HPDE6-E6E7 (cell line): ENCODE results near the gene ANKRD33B.
"Not testable (repeated sequence)": the region's sequence is repeated elsewhere in the genome, so short reads cannot be mapped to it uniquely, and the experiment has no call there.

ENCODE experiments used
- DNase-seq: peaks from one replicate; pipeline ENCODE4 v3.0.0; 2011; ENCODE audit warnings: missing footprints; ENCODE audit errors: extremely low spot score

Gene ANKRD33B

DNA sequence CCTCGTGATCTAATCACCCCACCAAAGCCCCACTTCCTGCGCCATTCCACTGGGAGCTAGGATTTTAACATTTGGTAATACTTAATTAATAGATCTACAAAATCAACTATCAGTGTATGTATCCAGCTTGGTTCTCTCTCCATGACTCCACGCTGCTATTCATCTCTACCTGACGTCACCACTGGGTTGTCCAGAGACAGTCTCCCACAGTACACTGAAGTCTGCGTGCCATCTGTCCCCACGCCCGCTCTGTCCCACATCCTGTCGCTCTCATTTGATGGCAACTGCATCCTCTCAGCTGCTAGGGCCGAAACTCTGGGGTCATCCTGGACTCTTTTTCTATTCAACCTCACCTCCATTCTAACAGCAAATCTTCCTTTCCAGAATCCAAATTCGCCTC lies 53.2 kb downstream of the ANKRD33B start:
- no peak for DNase-seq

DNA sequence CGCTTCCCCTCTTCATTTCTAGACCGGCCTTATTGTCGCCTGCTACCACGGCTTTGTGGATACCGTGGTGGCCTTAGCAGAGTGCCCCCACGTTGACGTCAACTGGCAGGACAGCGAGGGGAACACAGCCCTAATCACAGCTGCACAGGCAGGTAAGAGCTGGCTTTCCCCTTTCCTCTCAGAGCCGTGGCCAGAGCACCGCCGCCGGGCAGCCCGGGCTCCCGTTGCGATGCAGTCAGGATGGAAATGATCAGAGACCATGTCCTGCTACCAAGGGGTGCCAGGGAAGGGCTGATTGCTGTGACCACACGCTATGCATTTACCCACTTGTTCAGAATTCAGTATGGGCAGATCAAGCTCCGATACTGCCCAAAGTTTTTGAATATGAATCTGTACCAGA lies 54.4 kb downstream of the ANKRD33B start:
- DNase-seq, result no peak

DNA sequence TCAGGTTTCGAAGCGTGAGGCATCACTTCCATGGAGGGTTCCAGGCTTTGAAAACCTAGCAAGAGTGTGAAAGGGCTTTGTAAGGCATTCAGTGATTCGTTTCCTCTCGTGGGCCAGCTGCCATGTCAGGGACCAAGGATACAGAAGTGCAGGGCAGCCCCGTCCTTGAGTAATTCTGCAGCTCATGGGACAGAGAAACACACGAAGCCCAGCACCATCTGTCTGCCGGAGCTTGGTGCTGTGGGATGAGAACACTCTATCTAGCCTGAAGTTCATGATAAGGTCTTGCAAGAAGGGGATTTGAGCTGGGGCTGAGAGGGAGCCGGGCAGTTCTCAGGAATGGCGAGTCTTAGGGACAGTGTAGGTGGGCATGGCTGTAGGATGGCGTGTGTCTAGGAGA lies 55.8 kb downstream of the ANKRD33B start:
- DNase-seq, result no peak

DNA sequence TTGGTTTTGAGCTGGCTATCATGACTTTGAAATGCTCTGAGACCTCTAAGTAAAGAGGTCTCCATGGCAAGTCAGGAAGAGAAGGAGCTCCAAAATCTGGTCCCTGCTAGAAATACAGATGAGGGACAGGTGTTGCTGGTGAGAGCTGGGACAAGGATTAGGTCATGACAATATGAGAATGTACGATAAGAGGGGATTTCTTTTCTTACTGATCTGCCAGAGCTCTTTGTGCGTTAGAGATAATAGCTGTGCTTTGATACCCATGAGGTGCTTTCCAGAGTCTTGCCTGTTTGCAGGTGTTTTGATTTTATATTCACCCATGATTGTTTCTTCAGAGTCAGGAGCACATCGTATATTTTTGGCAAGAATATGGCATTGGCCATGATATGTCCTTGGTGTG lies 56.5 kb downstream of the ANKRD33B start:
- no peak for DNase-seq

DNA sequence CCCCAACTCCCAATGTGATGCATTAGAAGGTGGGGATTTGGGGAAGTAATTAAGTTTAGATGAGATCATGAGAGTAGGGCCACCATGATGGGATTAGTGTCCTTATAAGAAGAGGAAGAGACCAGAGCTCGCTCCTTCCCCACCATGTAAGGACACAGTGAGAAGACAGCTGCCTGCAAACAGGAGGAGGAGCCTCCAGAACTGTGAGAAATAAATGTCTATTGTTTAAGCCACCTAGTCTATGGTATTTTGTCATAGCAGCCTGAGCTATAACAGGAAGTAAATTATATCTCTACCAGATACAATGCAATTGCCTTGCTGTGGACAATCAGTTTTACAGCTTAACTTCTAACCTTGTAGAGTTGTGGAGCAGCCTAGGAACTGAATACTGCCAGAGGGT lies 58.0 kb downstream of the ANKRD33B start:
- no peak for DNase-seq

DNA sequence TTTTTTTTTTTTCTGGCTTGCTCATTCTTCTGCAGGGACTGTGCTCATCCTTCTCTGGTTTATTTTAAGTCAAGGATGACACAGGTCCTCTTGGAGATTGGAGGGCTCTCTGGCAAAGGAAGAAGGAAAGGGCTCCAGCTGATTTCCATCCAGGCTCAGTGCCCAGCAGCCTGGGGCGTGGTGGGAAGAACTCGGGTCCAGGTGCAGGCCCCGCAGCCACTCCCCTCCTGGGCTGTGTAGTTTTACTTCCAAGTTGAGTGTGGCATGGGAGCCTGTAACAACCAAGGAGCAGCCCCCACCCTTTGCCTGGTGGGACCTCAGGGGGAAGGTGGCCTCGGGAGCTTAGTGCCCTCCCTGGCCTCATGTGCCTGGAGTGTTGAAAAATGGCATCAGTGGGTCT lies 58.9 kb downstream of the ANKRD33B start:
- no peak for DNase-seq

DNA sequence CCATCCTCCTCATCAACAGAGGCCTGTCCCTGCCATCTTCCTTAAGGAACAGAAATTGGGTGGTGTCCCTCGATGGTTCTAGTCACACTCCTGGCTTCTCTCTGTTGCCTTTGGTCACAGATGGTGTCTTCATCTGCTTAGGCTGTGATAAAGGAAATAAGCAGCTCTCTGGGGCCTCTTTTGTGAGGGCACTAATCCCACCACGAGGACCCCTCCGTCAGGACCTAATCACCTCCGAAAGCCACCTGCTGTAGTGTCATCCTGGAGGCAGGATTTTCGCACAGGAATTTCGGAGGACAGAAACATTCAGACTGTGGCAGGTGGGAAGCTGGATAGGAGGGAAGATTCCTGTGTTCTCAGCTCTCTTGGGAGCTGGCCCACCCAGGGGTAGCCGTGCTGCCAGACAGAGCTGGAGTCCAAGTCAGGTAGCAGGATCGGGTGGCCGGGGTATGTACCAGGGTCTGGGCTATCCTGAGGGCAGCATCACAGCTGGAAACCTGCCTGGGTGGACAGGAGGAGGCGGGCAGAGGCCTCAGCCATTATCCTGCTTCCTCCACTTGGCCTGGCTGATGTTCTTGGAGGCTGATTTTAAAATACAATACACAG lies 59.5 kb downstream of the ANKRD33B start:
- DNase-seq, result no peak

DNA sequence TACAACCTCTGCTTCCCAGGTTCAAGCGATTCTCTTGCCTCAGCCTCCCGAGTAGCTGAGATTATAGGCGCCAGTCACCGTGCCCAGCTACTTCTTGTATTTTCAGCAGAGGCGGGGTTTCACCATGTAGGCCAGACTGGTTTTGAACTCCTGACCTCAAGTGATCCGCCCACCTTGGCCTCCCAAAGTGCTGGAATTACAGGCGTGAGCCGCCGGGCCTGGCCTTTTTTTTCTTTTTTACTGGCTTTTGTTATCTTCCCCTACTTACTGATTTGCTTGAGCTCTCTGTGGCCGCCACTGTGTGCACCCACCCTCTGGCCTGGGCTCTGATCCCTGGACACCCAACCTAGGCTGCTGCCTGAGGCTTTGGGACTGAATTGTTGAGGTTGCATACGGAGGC lies 60.3 kb downstream of the ANKRD33B start:
- no peak for DNase-seq

DNA sequence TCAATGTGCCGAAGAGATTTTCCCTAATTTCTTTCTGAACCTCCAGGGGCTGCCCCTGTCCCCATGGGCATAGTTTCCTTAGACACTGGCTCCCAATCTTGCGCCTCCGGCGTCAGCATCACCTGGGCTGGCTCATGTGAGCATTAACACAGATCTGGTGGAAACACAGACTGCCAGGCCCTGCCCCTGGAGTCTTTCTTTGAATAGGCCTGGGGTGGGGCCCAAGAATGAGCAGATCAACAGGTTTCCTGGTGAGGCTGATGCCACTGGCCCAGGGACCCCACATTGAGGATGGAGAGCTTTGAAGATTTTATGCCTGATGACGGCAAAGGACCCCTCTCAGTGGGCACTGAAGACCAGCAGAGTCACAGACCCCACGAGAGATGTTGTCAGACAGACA lies 60.8 kb downstream of the ANKRD33B start:
- DNase-seq, result no peak

DNA sequence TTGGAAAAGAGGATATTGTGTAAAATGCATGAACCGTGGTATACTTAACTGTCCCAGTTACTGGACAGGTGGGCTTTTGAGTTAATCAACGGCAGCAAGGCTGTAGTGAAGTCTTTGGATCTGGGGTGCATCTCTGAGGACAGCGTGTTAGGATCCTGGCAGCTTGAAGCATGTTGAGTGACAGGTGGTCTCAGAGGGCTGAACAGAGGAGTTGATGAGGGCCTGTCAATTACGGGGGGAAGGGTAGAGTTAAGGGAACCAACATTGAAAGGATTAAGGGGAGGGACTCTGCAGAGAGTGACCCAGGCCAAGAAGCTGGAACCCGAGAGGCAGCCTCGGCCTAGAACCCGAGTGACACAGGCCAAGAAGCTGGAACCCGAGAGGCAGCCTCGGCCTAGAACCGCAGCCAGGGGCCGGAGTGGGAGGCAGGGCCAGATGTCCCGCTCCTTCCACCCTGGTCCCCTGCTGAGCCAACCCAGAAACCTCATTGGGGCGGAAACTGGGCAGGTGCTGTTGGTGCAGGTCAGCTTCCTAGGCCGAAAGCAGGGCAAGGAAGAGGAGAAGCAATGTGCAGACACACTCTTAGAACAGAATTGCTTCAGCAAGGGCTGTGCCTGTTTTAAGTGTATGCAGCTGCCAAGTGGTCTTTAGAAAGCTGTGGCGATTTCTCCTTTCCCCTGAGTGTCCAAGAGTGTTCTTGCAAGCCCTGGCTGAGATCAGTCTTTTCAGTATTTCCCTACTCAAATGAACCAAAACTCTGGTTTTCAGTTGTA lies 62.0 kb downstream of the ANKRD33B start:
- DNase-seq, result no peak

DNA sequence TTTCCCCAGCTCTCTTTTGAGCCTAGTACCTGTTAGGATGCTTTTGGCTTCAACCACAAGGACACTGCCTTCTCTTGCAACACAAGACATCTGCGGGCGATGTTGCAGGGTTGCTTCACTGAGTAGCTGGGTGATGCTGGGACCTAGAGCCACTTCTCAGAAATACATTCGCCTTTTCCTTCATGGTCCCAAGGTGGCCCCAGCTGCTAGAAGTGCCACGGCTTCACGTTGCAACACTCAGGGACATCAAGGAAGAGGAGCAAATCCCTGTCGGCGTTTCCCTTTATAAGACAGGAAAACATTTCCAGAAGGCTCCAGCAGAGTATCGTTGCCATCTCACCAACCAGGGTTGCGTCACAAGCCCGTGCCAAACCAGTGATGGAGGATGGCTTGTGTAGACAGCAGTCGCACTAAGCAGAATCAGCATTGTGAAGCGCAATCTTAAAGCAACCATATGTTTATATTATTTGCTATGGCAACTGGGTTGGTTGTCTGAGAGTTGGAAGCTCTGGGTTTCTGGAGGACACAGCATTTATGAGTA lies 62.7 kb downstream of the ANKRD33B start:
- DNase-seq, result no peak

DNA sequence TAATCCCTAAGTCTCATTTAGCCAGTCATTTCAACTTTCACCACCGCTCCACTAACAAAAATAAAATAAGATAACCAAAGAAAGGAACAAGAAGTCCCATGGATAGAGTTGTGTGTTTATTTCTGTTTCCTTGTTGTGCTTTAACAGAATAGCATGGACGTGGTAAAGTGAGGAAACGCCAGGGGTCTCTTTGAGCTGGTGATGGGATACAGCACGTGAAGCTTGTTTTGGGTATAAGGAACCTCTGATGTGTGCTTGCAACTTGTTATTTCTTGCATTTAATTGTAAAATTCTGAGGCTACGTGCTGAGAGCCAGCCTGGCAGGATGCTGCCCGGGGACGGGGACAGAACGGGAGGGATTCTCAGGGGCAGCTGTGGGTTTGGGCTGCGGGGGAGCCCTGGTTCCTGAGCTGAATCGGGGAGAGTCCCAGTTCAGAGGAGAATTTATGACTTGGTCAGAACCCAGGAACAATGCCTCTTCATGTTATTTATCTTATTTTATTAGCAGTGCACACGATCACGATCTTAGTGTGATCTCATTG lies 63.4 kb downstream of the ANKRD33B start:
- peak; percentile 13 for DNase-seq

DNA sequence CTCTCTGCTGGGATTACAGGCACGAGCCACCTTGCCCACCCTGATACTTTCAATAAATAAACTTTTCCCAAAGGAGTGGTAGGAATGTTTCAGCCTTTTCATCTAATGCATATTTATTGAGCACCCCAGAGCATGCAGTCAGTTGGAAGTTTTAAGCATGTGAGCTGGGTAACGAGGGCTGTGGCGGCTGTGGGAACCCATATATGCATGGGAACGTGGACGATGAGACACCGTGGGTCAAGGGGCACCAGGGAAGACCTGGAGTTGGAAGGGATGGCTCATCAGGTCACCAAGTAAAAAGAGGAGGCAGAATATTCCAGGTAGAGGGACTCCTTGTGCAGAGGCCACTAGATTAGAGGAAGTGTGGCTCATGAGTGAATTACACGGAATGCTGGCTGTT lies 64.7 kb downstream of the ANKRD33B start:
- DNase-seq, result no peak

DNA sequence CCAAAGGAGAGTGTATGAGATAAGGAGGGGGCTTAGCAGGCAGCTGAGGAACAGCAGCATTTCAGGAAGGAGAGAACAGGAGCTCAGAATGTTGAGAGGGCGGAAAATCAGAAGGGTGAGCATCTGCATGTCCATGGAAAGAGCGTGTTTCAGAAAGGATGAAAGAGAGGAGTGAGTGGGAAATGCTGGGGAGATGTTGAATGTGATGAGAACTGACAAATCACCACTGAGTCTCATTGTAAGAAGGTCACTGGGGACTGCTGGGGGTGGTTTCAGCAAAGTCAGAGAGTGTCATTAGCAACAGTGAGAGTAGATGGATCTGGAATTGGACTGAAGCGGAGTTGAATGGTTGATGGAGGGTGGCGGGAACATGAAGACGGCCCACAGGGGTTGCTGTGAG lies 65.8 kb downstream of the ANKRD33B start:
- no peak for DNase-seq

DNA sequence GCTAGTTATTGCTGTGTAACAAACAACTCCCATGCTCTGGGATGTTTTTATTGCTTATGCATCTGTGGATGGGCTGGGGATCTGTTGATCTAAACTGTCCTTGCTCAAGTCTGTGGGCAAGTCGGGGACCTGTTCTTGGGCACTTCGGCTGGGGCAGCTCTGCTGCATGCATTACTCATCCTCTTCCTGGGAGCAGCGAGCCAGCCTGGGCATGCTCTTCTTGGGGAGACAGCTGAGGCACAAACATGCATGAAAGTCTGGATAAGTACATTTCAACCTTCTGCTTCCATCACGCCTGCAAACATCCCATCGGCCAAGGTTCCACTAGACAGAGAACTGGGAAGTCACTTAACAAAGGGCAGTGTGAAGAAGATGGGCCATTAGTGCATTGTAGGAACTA lies 66.3 kb downstream of the ANKRD33B start:
- DNase-seq, result peak; percentile 82

DNA sequence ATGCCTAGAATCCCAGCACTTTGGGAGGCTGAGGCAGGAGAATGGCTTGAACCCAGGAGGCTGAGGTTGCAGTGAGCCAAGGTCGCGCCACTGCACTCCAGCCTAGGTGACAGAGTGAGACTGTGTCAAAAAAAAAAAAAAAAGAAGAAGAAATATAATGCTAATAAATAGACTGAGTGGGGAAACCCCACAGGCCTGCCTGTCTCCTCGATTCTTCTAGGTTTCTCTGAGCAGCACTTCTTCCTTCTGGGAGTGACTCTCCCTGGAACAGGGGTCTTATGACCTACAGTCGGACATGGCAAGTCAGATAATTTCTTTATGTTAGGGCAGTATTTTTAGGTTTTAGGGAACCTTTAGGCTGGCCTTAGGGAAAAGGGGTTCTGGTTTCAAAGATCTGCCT lies 66.9 kb downstream of the ANKRD33B start:
- DNase-seq, result not testable (repeated sequence)

DNA sequence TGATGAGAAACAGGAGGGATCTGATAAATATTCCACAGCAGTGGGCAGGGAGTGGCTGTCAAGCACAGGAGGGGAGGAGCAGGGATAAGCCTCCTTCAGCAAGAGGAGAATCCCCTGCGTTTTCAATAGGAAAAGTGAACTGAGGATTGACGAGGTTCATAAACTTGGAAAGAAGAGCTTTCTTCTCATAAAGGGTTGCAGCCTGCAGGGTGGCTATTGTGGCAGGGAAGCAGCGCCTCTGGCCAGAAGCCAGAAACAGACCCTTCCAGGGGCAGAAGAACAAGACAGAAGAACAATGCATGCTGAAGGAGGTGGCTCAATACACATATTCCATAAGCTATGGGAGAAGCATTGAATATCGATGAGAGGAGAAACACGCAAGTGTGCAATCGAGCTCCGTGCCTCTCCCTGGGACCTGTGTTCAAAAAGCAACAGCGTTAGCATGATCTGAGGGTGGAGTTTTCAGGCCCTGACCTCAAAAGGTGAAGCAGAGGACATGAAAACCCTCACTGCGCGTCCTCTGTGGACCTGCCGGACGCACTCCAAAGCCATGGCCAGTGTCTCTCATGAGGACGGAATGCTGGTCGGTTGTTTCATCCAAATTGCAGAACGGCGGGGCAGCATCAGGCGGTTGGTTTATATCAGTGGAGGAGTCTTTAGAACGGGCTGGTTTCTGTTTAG lies 67.6 kb downstream of the ANKRD33B start:
- no peak for DNase-seq

DNA sequence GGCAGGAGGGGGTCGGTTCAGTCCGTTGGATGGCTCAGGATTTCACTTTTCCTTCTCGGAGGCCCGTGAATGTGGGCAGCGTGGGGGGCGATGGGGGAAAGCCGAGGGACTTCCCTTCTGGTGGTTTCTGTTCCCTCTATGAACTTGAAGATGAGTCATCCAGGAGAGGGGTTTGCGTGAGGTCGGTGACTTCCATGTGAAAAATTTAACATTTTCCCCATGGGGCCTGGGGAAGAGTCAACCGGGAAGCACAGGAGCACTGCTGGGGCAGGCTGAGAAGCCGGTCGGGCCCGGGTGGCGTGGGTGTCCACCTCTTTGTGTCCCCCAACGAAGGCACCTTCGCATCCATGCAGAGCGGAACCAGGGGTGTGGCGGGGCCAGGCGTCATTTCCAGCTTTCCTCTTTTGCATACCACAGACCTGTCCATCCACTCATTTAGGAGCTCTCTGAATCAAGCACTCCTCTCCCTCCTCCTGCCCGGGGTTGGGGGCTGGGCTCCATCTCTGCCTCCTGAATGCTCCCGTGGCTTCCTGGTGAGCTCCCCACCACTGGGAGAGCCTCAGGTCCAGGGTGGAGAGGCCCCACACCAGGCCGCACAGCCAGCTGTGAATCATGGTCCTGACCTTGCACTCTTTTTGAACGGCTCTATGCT lies 68.4 kb downstream of the ANKRD33B start:
- no peak for DNase-seq

DNA sequence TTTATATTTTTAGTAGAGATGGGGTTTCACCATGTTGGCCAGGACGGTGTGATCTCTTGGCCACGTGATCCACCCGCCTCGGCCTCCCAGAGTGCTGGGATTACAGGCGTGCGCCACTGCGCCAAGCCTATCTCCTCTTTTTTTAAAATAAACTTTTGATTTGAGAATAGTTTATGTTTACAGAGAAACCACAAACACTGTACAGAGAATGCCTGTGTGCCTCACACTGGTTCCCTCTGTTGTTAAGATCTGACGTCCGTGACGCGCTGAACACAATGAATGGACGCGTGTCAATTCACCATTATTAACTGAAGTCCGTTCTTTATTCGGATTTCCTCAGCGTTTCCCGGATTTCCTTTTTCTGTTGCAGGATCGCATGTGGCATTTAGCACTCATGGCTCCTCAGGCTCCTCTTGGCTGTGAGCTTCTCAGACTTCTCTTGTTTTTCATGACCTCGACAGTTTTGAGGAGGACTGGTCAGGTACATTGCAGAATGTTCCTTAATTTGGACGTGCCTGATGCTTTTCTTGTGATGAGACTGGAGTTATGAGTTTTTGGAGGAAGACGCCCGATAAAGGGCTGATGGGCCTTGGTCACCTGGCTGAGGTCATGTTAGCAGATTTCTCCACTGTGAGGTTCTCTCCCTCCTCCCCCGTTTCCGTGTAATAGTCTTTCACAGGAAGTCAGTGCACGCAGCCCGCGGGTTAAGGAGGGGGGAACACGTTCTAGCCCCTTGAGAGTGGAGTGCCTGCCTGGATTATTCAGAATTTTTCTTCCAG lies 69.6 kb downstream of the ANKRD33B start:
- DNase-seq, result no peak

DNA sequence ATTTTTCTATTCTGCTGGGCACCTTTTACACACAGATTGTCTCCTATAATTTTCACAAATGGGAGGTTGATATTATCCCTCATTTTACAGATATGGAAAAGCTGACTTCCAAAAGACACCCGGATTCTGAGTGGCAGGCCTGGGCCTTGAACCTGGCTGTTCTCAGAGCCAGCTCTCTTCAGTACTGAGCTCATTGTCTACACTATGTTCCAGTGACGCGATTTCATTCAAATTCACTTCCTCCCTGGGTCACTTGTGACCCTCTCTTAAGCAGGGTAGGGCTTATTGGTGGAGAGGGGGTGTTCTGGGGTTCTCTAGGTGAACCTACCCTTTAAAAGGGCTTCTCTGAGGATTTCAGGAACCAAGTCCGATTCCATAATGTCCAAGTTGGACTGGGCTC lies 70.2 kb downstream of the ANKRD33B start:
- no peak for DNase-seq

DNA sequence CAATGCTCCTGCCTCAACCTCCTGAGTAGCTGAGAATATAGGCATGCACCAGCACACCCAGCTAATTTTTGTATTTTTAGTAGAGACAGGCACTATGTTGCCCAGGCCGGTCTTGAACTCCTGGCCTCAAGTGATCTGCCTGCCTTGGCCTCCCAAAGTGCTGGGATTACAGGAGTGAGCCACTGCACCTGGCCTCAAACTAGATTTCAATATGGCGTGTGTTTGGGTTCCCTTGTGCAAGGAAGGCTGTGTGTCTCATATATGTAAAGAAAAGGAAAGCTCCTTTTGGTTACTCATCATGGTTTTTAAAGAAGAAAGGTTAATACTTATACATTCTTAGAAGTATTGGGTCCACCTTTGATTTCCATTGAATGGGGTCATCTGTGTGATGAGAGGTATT lies 70.7 kb downstream of the ANKRD33B start:
- DNase-seq, result no peak
